Left ventricle myocardium inferior (tissue), 1 donor: ENCODE results near the gene LCOR. TPM values are rescaled to one million over a fixed set of nuclear protein-coding genes. Genes with fewer than 3 reads are reported as not detected.

Experiments used
- DNase-seq: peaks from one replicate; pipeline ENCODE4 v3.0.0-alpha.2; 2020
- H3K27ac ChIP-seq: fragments of 200-600 bp; replicated peaks from 2 replicates; pipeline ENCODE4 v1.8.0; 2021
- H3K27me3 ChIP-seq: fragments of 200-600 bp; 2 replicates; pipeline ENCODE4 v1.8.0; 2021; ENCODE audit warnings: low read depth
- H3K36me3 ChIP-seq: fragments of 200-600 bp; 2 replicates; pipeline ENCODE4 v1.8.0; 2021
- H3K4me1 ChIP-seq: fragments of 200-600 bp; 2 replicates; pipeline ENCODE4 v1.8.0; 2021
- H3K4me3 ChIP-seq: fragments of 200-600 bp; 2 replicates; pipeline ENCODE4 v1.8.0; 2021; ENCODE audit warnings: mild to moderate bottlenecking, moderate library complexity
- H3K9me3 ChIP-seq: fragments of 200-600 bp; replicated peaks from 2 replicates; pipeline ENCODE4 v1.8.0; 2021
- CTCF ChIP-seq: fragments of 200-600 bp; IDR thresholded peaks from 2 replicates; pipeline ENCODE4 v1.8.0; 2021; ENCODE audit warnings: antibody characterized with exemption, mild to moderate bottlenecking, borderline replicate concordance
- intact Hi-C: fragments of 100-400 bp; cut with micrococcal nuclease; formaldehyde crosslinking; loops from one replicate; pipeline ENCODE4 v1.11.0; 2022
- total RNA-seq: library from RNA; stranded (reverse); fragmentation: NEBNext Ultra II Directional; extraction: Animal tissue kit (Norgen Biotek cat#: 25700); gene quantifications from one replicate; pipeline ENCODE4 v1.2.1, GENCODE V29; 2021
- donor health status: DM: no; HTN: yes; CAD: no; lungs with severe emphysema.

LCOR gene
- total RNA-seq, 1 donor from 2014 or later = 18.9 TPM

- intact Hi-C loops = no loop called here
- peaks cover 77% of the 10 kb centered on the region for H3K4me1 ChIP-seq
- no peak for TF ChIP-seq CTCF
- peak overlapping the region; percentile 95 for H3K4me3 ChIP-seq
- no peaks in the 10 kb centered on the region for H3K9me3 ChIP-seq
- no peaks in the 10 kb centered on the region for H3K36me3 ChIP-seq
- no peaks in the 10 kb centered on the region for H3K27me3 ChIP-seq
- peak overlapping the region; percentile 98 for H3K27ac ChIP-seq
- peak; percentile 24 for DNase-seq
Observed at GRCh38 chr10:96833220-96834001, 1.3 kb downstream of the LCOR start.

- Histone ChIP-seq H3K27me3 (no peaks in the 10 kb centered on the region), H3K4me3 (peak overlapping the region; percentile 95), H3K27ac (peak overlapping the region; percentile 98), H3K36me3 (no peaks in the 10 kb centered on the region), H3K4me1 (peaks cover 81% of the 10 kb centered on the region), H3K9me3 (no peaks in the 10 kb centered on the region)
- no peak for TF ChIP-seq CTCF
- intact Hi-C loops = no loop called here
- DNase-seq = no peak
Observed at GRCh38 chr10:96834120-96834519, 2.0 kb downstream of the LCOR start.

- TF ChIP-seq CTCF = no peak
- intact Hi-C loops = no loop called here
- Histone ChIP-seq H3K36me3 (no peaks in the 10 kb centered on the region), H3K4me3 (no peak overlapping the region), H3K4me1 (peaks cover 86% of the 10 kb centered on the region), H3K9me3 (no peaks in the 10 kb centered on the region), H3K27me3 (no peaks in the 10 kb centered on the region), H3K27ac (peak overlapping the region; percentile 41)
- no peak for DNase-seq
Observed at GRCh38 chr10:96835899-96836298, 3.8 kb downstream of the LCOR start.

GRCh38 chr10:96838529-96838928 is 6.4 kb downstream of the LCOR start:
- no peak for TF ChIP-seq CTCF
- Histone ChIP-seq H3K4me3 (no peak overlapping the region), H3K9me3 (no peaks in the 10 kb centered on the region), H3K27me3 (no peaks in the 10 kb centered on the region), H3K27ac (no peak overlapping the region), H3K36me3 (no peaks in the 10 kb centered on the region), H3K4me1 (peaks cover 90% of the 10 kb centered on the region)
- DNase-seq = no peak
- intact Hi-C loops = no loop called here

- Histone ChIP-seq H3K9me3 (no peaks in the 10 kb centered on the region), H3K4me3 (no peak overlapping the region), H3K36me3 (no peaks in the 10 kb centered on the region), H3K27ac (no peak overlapping the region), H3K4me1 (peaks cover 76% of the 10 kb centered on the region), H3K27me3 (no peaks in the 10 kb centered on the region)
- intact Hi-C loops = no loop called here
- no peak for DNase-seq
- TF ChIP-seq CTCF = no peak
Observed at GRCh38 chr10:96840841-96841518, 8.9 kb downstream of the LCOR start.
